B cell (primary cell): Measurements from ENCODE around the gene DMXL2. TPM values are rescaled to one million over a fixed set of nuclear protein-coding genes. Genes with fewer than 3 reads are reported as not detected.
"Not testable (repeated sequence)": the region's sequence is repeated elsewhere in the genome, so short reads cannot be mapped to it uniquely, and the experiment has no call there.

ENCODE experiments used
- ATAC-seq: fragments of 200-7000 bp; cut with Tn5 transposase; one replicate; pipeline ENCODE4 v1.10.0; 2021; ENCODE audit warnings: low read depth, mild to moderate bottlenecking, moderate number of reproducible peaks, moderate library complexity
- CTCF ChIA-PET: fragments of 350-600 bp; sonication (Branson Sonifier 250); formaldehyde crosslinking; loops from one replicate; lab custom pipeline; 2021; ENCODE audit warnings: antibody characterized with exemption, inconsistent platforms; lab: Charles Lee
- POLR2A ChIA-PET: fragments of 350-600 bp; sonication (Branson Sonifier 250); formaldehyde crosslinking; loops from one replicate; lab custom pipeline; 2021; ENCODE audit warnings: antibody characterized with exemption; lab: Charles Lee
- DNase-seq: peaks from one replicate; pipeline ENCODE4 v3.0.0; 2013
- H2AFZ ChIP-seq: 2 replicates; pipeline ENCODE4 v1.6.1; 2012; ENCODE audit warnings: mild to moderate bottlenecking, low read depth, low read length; ENCODE audit not compliant: insufficient read depth, poor library complexity, severe bottlenecking
- H3K27ac ChIP-seq, 2 donors: 1 replicate in 1 of 2; 2 replicates in 1 of 2; pipeline ENCODE4 v1.5.1; 2012 to 2013; ENCODE audit warnings: low read length in 2 of 2, mild to moderate bottlenecking in 2 of 2, moderate library complexity in 1 of 2
- H3K27me3 ChIP-seq, 4 experiments: fragments of 200-600 bp in 1 of 4; sonication (generic) in 1 of 4; replicated peaks in 1 of 4; 1 replicate in 2 of 4; 2 replicates in 2 of 4; pipeline versions ENCODE4 v1.6.1 to v1.7.0; 2013 to 2016; ENCODE audit warnings: low read length in 3 of 4, mild to moderate bottlenecking in 2 of 4, mixed read lengths in 1 of 4, moderate library complexity in 1 of 4; ENCODE audit not compliant: insufficient read depth in 4 of 4, control insufficient read depth in 3 of 4; ENCODE audit errors: control extremely low read depth in 1 of 4
- H3K36me3 ChIP-seq, 2 experiments: replicated peaks in 1 of 2; 1 replicate in 1 of 2; 2 replicates in 1 of 2; pipeline versions ENCODE4 v1.6.1 to v1.7.1; 2013; ENCODE audit warnings: low read length in 1 of 2; ENCODE audit not compliant: insufficient read depth in 2 of 2, control insufficient read depth in 1 of 2; ENCODE audit errors: control extremely low read depth in 1 of 2, extremely low read depth in 1 of 2
- H3K4me1 ChIP-seq, 2 donors: fragments of 200-600 bp in 1 of 2; sonication (generic) in 1 of 2; 1 replicate in 1 of 2; 2 replicates in 1 of 2; pipeline versions ENCODE4 v1.5.1 to v1.6.1; 2013 to 2017; ENCODE audit warnings: low read length in 2 of 2; ENCODE audit not compliant: control insufficient read depth in 2 of 2, insufficient read depth in 2 of 2
- H3K4me2 ChIP-seq: replicated peaks from 2 replicates; pipeline ENCODE3; 2012; ENCODE audit warnings: mild to moderate bottlenecking, low read depth, low read length; ENCODE audit not compliant: poor library complexity, severe bottlenecking
- H3K4me3 ChIP-seq, 5 experiments: fragments of 200-600 bp in 1 of 5; sonication (generic) in 1 of 5; 1 replicate in 3 of 5; 2 replicates in 2 of 5; pipeline versions ENCODE4 v1.5.1 to v1.7.0; 2011 to 2016; ENCODE audit warnings: low read length in 4 of 5, mild to moderate bottlenecking in 4 of 5, low read depth in 2 of 5, control low read depth in 1 of 5, moderate library complexity in 1 of 5; ENCODE audit not compliant: insufficient read depth in 1 of 5; ENCODE audit errors: control extremely low read depth in 1 of 5, extremely low read depth in 1 of 5
- H3K79me2 ChIP-seq: fragments of 200-600 bp; sonication (generic); one replicate; pipeline ENCODE4 v1.6.0; 2016; ENCODE audit warnings: low read length; ENCODE audit not compliant: control insufficient read depth, insufficient read depth
- H3K9ac ChIP-seq: fragments of 200-600 bp; sonication (generic); 2 replicates; pipeline ENCODE4 v1.6.1; 2017; ENCODE audit warnings: mild to moderate bottlenecking, low read length, moderate library complexity
- H3K9me3 ChIP-seq, 3 donors: one replicate each; pipeline versions ENCODE4 v1.6.1 to v1.7.1; 2013; ENCODE audit warnings: low read length in 2 of 3; ENCODE audit not compliant: control insufficient read depth in 2 of 3, insufficient read depth in 1 of 3; ENCODE audit errors: control extremely low read depth in 1 of 3
- H4K20me1 ChIP-seq: 2 replicates; pipeline ENCODE4 v1.6.0; 2012; ENCODE audit warnings: mild to moderate bottlenecking, low read length; ENCODE audit not compliant: insufficient read depth, control insufficient read depth, poor library complexity, severe bottlenecking
- H3K27ac Mint-ChIP-seq: one replicate; pipeline ENCODE4 v1.8.0; 2021; ENCODE audit warnings: mixed read lengths
- H3K27me3 Mint-ChIP-seq: one replicate; pipeline ENCODE4 v1.8.0; 2021; ENCODE audit warnings: mixed read lengths
- H3K4me1 Mint-ChIP-seq: one replicate; pipeline ENCODE4 v1.8.0; 2021; ENCODE audit warnings: mixed read lengths
- H3K4me3 Mint-ChIP-seq: one replicate; pipeline ENCODE4 v1.8.0; 2021; ENCODE audit warnings: mixed read lengths
- H3K9me3 Mint-ChIP-seq: one replicate; pipeline ENCODE4 v1.8.0; 2022; ENCODE audit warnings: mixed read lengths; ENCODE audit not compliant: insufficient read depth
- CTCF ChIP-seq: fragments of 200-600 bp; IDR thresholded peaks from one replicate; pipeline ENCODE4 v1.8.0; 2022; ENCODE audit warnings: antibody characterized with exemption, mild to moderate bottlenecking
- EZH2 ChIP-seq: IDR thresholded peaks from 2 replicates; pipeline ENCODE4 v1.6.1; 2012; ENCODE audit warnings: borderline replicate concordance, low read depth, mild to moderate bottlenecking, moderate library complexity, low read length; ENCODE audit not compliant: insufficient read depth, poor library complexity, severe bottlenecking
- WGBS: methylation state at CpG from one replicate; pipeline ENCODE4 v1.1.5; 2013; ENCODE audit warnings: missing lambda C conversion rate; ENCODE audit not compliant: insufficient coverage; 5-methylcytosine and 5-hydroxymethylcytosine counted together
- intact Hi-C: fragments of 100-400 bp; cut with micrococcal nuclease; formaldehyde crosslinking; loops from one replicate; pipeline ENCODE4 v1.10.0; 2022
- polyA plus RNA-seq: library from polyadenylated mRNA; depleted of rRNA; stranded (reverse); fragments of >200 nt; gene quantifications from 2 replicates; pipeline ENCODE4 v1.2.3, GENCODE V29; 2012
- total RNA-seq, 2 donors: library from RNA; stranded (reverse); fragments of 120-200 nt in 1 of 2; gene quantifications; 1 replicate in 1 of 2; 2 replicates in 1 of 2; pipeline versions ENCODE4 v1.2.3 to v1.2.4, GENCODE V29; 2013 to 2022

The DMXL2 gene
- total and polyA plus RNA-seq, 2 donors (not counting 1 experiment from before 2014, with no cell fraction given), result 1.4 to 5.6 TPM

GRCh38 chr15:51649659-51650521 is 27.3 kb upstream of the DMXL2 start:
- H3K9me3 Mint-ChIP-seq, result no peaks in the 10 kb centered on the region
- no peaks in the 10 kb centered on the region for H3K9me3 ChIP-seq
- TF ChIP-seq CTCF (peak; percentile 94), EZH2 (no peak)
- H3K79me2 ChIP-seq, result no peaks in the 10 kb centered on the region
- H3K4me3 ChIP-seq, result no peak overlapping the region
- ATAC-seq (peak; percentile 75), DNase-seq (peak; percentile 80)
- WGBS, result no CpG with 5 or more reads among the region's 4 CpGs
- no peaks in the 10 kb centered on the region for H3K4me1 Mint-ChIP-seq
- no peak overlapping the region for H3K27ac Mint-ChIP-seq
- no peaks in the 10 kb centered on the region for H3K36me3 ChIP-seq
- no peaks in the 10 kb centered on the region for H4K20me1 ChIP-seq
- no peaks in the 10 kb centered on the region for H3K4me1 ChIP-seq
- H3K27me3 ChIP-seq, result no peaks in the 10 kb centered on the region
- POLR2A ChIA-PET, result interaction anchor here (0.7 to 1.2 kb wide), 3 partner anchors 58 to 741 kb away, joined by 3 to 5 read pairs (median 5); no protein-coding TSS in a partner anchor
- no peaks in the 10 kb centered on the region for H3K27me3 Mint-ChIP-seq
- H3K27ac ChIP-seq, result no peak overlapping the region
- CTCF ChIA-PET, result interaction anchor here (0.6 to 16.9 kb wide), 48 partner anchors 8 to 1170 kb away, joined by 3 to 728 read pairs (median 5); partner anchors contain the start of genes DMXL2, LYSMD2, SCG3 and TMOD2
- H3K9ac ChIP-seq, result no peak overlapping the region
- intact Hi-C loops, result loop anchor here (1.0 to 2.0 kb wide), 2 partner anchors 87 to 126 kb away; partner anchors contain the start of gene LYSMD2
- H3K4me3 Mint-ChIP-seq, result no peak overlapping the region
- H2AFZ ChIP-seq, result no peak overlapping the region
- H3K4me2 ChIP-seq, result no peak overlapping the region

- H3K27me3 Mint-ChIP-seq, H3K4me2 ChIP-seq, DNase-seq, H3K4me3 Mint-ChIP-seq, H3K27ac Mint-ChIP-seq, H3K9me3 Mint-ChIP-seq, H3K4me1 Mint-ChIP-seq, H3K9ac ChIP-seq, POLR2A ChIA-PET, H4K20me1 ChIP-seq, H3K4me1 ChIP-seq, H3K27ac ChIP-seq, H3K79me2 ChIP-seq, H3K9me3 ChIP-seq, H3K4me3 ChIP-seq, H2AFZ ChIP-seq, ATAC-seq, H3K27me3 ChIP-seq, intact Hi-C loops, H3K36me3 ChIP-seq: not testable (repeated sequence)
- WGBS, result no CpG with 5 or more reads among the region's 4 CpGs
- CTCF ChIA-PET, result interaction anchor here (1.2 to 16.9 kb wide), 9 partner anchors 12 to 287 kb away, joined by 3 to 728 read pairs (median 13); partner anchors contain the start of gene LYSMD2
Observed at GRCh38 chr15:51648643-51649042, 26.1 kb upstream of the DMXL2 start.

GRCh38 chr15:51648101-51648500 is 25.5 kb upstream of the DMXL2 start:
- H3K9ac ChIP-seq, DNase-seq, ATAC-seq, H3K4me3 ChIP-seq, H3K36me3 ChIP-seq, H3K27ac ChIP-seq, H3K9me3 Mint-ChIP-seq, H3K4me1 ChIP-seq, POLR2A ChIA-PET, H3K27ac Mint-ChIP-seq, H3K27me3 Mint-ChIP-seq, H3K4me3 Mint-ChIP-seq, H3K4me2 ChIP-seq, H3K27me3 ChIP-seq, H3K79me2 ChIP-seq, H2AFZ ChIP-seq, H3K4me1 Mint-ChIP-seq, intact Hi-C loops, H4K20me1 ChIP-seq, H3K9me3 ChIP-seq: not testable (repeated sequence)
- WGBS, result no CpG with 5 or more reads among the region's 1 CpG
- CTCF ChIA-PET, result interaction anchor here (1.3 to 16.9 kb wide), 3 partner anchors 13 to 126 kb away, joined by 3 to 728 read pairs (median 133); partner anchors contain the start of gene LYSMD2
